Muscle of leg (tissue), 16 donors: Measurements from ENCODE around the gene ZNF135. TPM values are rescaled to one million over a fixed set of nuclear protein-coding genes. Genes with fewer than 3 reads are reported as not detected.

Experiments
- DNase-seq: peaks from one replicate; pipeline ENCODE4 v3.0.0; 2013
- H3K27ac ChIP-seq: one replicate; pipeline ENCODE4 v1.5.1; 2013; ENCODE audit warnings: mild to moderate bottlenecking, low read length, control low read depth
- H3K27me3 ChIP-seq: one replicate; pipeline ENCODE4 v1.6.1; 2013; ENCODE audit warnings: low read length; ENCODE audit not compliant: control insufficient read depth, insufficient read depth
- H3K36me3 ChIP-seq: one replicate; pipeline ENCODE4 v1.6.1; 2013; ENCODE audit warnings: low read length; ENCODE audit not compliant: control insufficient read depth, insufficient read depth
- H3K4me1 ChIP-seq: one replicate; pipeline ENCODE4 v1.6.1; 2013; ENCODE audit warnings: low read length; ENCODE audit not compliant: control insufficient read depth, insufficient read depth
- H3K4me3 ChIP-seq: one replicate; pipeline ENCODE4 v1.5.1; 2013; ENCODE audit warnings: low read length, control low read depth
- H3K9me3 ChIP-seq: replicated peaks from 2 replicates; pipeline ENCODE4 v1.6.1; 2013; ENCODE audit warnings: low read depth, low read length; ENCODE audit not compliant: control insufficient read depth
- WGBS: methylation state at CpG from one replicate; pipeline ENCODE4 v1.1.5; 2013; ENCODE audit warnings: missing lambda C conversion rate; ENCODE audit not compliant: insufficient coverage; 5-methylcytosine and 5-hydroxymethylcytosine counted together
- long read RNA-seq, 11 donors: transcript quantifications; one replicate each; lab custom pipeline, GENCODE V29; 2026
- polyA plus RNA-seq, 8 donors: library from polyadenylated mRNA; unstranded; fragments of 120-200 nt; gene quantifications; one replicate each; pipeline versions ENCODE4 v1.2.1 to v1.2.3, GENCODE V29; 2013; ENCODE audit warnings: inconsistent platforms in 1 of 8, low replicate concordance in 1 of 8; ENCODE audit not compliant: insufficient read length in 8 of 8, insufficient read depth in 1 of 8
- total RNA-seq: library from RNA; stranded (reverse); fragments of 120-200 nt; gene quantifications from one replicate; pipeline ENCODE4 v1.2.4, GENCODE V29; 2013

ZNF135 gene
- total RNA-seq (11.7 TPM), polyA plus RNA-seq (10 to 100 TPM; 11.1 to 16.8 (median 12.4) TPM)
- long read RNA-seq, donor 1: 0 reads
- long read RNA-seq, donor 2: 0 reads
- long read RNA-seq, donor 3, partial matches to known transcripts: 16 of 18 reads
- long read RNA-seq, donor 3, other reads (novel, unspliced or antisense): 0 of 18 reads
- long read RNA-seq, donor 4, partial matches to known transcripts: 0 of 1 reads
- long read RNA-seq, donor 4, other reads (novel, unspliced or antisense): 0 of 1 reads
- long read RNA-seq, donor 5, partial matches to known transcripts: 0 of 1 reads
- long read RNA-seq, donor 5, other reads (novel, unspliced or antisense): 0 of 1 reads
- long read RNA-seq, donor 6, partial matches to known transcripts: 0 of 13 reads
- long read RNA-seq, donor 6, other reads (novel, unspliced or antisense): 12 of 13 reads
- long read RNA-seq, donor 7, partial matches to known transcripts: 0 of 4 reads
- long read RNA-seq, donor 7, other reads (novel, unspliced or antisense): 0 of 4 reads
- long read RNA-seq, donor 8, partial matches to known transcripts: 5 of 5 reads
- long read RNA-seq, donor 8, other reads (novel, unspliced or antisense): 0 of 5 reads
- long read RNA-seq, donor 9, partial matches to known transcripts: 0 of 1 reads
- long read RNA-seq, donor 9, other reads (novel, unspliced or antisense): 0 of 1 reads
- long read RNA-seq, donor 10: 0 reads
- long read RNA-seq, donor 11, partial matches to known transcripts: 0 of 1 reads
- long read RNA-seq, donor 11, other reads (novel, unspliced or antisense): 0 of 1 reads

- no peaks in the 10 kb centered on the region for H3K27me3 ChIP-seq
- peak; percentile 97 for DNase-seq
- H3K9me3 ChIP-seq: peaks cover 30% of the 10 kb centered on the region
- H3K4me1 ChIP-seq: peaks cover 22% of the 10 kb centered on the region
- WGBS: under 1% methylated on average over 59 of the region's 62 CpGs
- peak within 1 kb of the TSS; percentile 80 for H3K4me3 ChIP-seq
- H3K36me3 ChIP-seq: peaks cover 28% of the 10 kb centered on the region
- H3K27ac ChIP-seq: peak within 1 kb of the TSS; percentile 96
These were observed at the start of gene ZNF135 for GRCh38 chr19:58059003-58059670. TSS of gene ZNF135 (plus strand) at chr19:58059282. CDS start at chr19:58060003, 721 bp downstream.

- no peaks in the 10 kb centered on the region for H3K27me3 ChIP-seq
- peaks cover 7% of the 10 kb centered on the region for H3K4me1 ChIP-seq
- H3K4me3 ChIP-seq: peak overlapping the region; percentile 30
- under 1% methylated on average over 21 of the region's 21 CpGs for whole genome bisulfite sequencing
- peaks cover 19% of the 10 kb centered on the region for H3K9me3 ChIP-seq
- no peak for DNase-seq
- peak overlapping the region; percentile 33 for H3K27ac ChIP-seq
- peaks cover 23% of the 10 kb centered on the region for H3K36me3 ChIP-seq
These were observed 49.8 kb upstream of the ZNF135 start for GRCh38 chr19:58009301-58009665.

DNA sequence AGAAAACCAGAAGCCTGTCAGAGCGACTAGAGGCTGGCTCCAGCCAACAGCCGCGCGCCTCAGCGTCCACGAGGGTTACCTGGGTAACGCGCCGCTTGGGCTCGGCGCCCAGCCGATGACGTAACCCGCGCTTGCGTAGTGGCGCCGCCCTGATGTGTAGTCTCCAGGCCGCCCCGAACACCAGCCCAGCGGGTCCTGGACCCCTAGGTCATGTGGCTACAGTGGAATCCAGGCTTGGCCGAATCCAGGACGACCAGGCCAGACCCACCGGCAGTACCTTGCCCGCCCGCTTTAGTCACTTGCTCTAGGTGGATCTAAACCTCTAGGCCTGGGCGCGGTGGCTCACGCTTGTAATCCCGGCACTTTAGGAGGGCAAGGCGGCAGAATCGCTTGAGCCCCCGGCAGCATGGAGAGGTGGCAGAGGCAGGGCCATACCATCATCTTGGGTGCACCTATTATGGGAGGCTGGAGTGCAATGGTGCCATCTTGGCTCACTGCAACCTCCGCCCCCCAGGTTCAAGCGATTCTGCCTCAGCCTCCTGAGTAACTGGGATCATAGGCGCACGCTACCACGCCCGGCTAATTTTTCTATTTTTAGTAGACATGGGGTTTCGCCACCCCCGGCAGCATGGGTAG is 49.3 kb upstream of the ZNF135 start:
- peaks cover 18% of the 10 kb centered on the region for H3K36me3 ChIP-seq
- peaks cover 7% of the 10 kb centered on the region for H3K4me1 ChIP-seq
- DNase-seq: peak; percentile 92
- no peaks in the 10 kb centered on the region for H3K27me3 ChIP-seq
- H3K4me3 ChIP-seq: peak overlapping the region; percentile 30
- under 1% methylated on average over 34 of the region's 41 CpGs for WGBS
- H3K27ac ChIP-seq: peak overlapping the region; percentile 31
- peaks cover 15% of the 10 kb centered on the region for H3K9me3 ChIP-seq

- Histone ChIP-seq H3K27ac (no peak overlapping the region), H3K36me3 (peaks cover 14% of the 10 kb centered on the region), H3K4me3 (no peak overlapping the region), H3K27me3 (no peaks in the 10 kb centered on the region), H3K9me3 (peaks cover 15% of the 10 kb centered on the region), H3K4me1 (peaks cover 7% of the 10 kb centered on the region)
- 60% methylated on average over 12 of the region's 22 CpGs for WGBS
- DNase-seq: no peak
These were observed 48.6 kb upstream of the ZNF135 start for GRCh38 chr19:58010507-58010906.

DNA sequence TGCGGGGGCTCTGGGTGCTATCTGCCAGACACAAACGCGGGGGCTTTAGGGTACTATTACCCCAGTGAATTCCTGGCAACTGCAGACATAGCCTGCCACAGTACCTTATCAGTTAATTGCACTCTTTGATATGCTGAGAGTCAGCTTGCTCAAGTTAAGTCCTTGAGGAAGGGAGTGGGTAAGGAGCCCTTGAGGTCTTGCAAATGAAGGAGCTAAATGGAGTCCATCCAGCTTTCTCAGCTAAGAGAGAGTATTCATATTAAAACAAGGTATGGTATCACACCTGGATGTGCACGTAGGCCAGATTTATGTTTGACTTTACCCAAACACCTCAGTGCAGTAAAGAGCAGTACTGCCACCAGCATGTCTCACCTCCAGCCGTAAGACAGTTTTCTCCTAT is 44.9 kb upstream of the ZNF135 start:
- peaks cover 6% of the 10 kb centered on the region for H3K4me1 ChIP-seq
- no peaks in the 10 kb centered on the region for H3K36me3 ChIP-seq
- DNase-seq: no peak
- peaks cover 7% of the 10 kb centered on the region for H3K9me3 ChIP-seq
- 40% methylated on average over 1 of the region's 5 CpGs for WGBS
- no peak overlapping the region for H3K27ac ChIP-seq
- H3K27me3 ChIP-seq: no peaks in the 10 kb centered on the region
- no peak overlapping the region for H3K4me3 ChIP-seq

GRCh38 chr19:58020129-58020528 is 39.0 kb upstream of the ZNF135 start:
- H3K4me1 ChIP-seq: peaks cover 2% of the 10 kb centered on the region
- no peak for DNase-seq
- 70% methylated on average over 5 of the region's 7 CpGs for WGBS
- no peaks in the 10 kb centered on the region for H3K36me3 ChIP-seq
- H3K9me3 ChIP-seq: no peaks in the 10 kb centered on the region
- no peak overlapping the region for H3K27ac ChIP-seq
- no peaks in the 10 kb centered on the region for H3K27me3 ChIP-seq
- no peak overlapping the region for H3K4me3 ChIP-seq

DNA sequence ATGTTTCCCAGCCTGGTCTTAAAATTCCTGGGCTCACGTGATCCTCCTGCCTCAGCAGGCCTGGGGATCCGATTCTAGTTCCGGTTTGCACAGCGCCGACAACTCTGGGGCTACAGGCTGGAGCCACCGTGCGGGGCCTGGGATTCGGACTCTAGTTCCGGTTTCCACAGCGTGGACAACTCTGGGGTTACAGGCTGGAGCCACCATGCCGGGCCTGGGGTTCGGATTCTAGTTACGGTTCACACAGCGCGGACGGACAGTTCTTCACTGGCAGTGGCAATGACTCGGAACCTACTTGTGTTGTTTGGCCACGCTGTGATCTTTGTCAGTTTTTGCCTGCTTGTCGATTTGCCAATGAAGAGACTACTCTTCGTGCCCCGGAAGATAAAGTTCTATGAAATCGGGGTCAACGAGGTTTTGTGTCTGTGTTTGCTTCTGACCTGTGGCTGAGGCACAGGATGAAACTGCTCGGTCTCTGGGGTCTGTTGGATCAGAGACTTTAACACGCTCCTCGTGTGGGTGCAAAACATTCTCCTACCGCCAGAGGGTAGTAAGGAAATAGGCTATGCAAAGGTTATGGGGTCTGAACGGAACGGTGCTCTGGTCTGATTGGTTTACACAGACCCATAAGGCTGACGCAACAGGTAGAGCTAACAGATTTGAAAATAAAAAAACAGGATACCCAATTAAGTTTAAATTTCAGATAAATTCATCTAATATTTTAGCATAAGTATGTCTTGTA is 37.4 kb upstream of the ZNF135 start:
- no peak overlapping the region for H3K4me3 ChIP-seq
- H3K9me3 ChIP-seq: no peaks in the 10 kb centered on the region
- WGBS: 56% methylated on average over 26 of the region's 30 CpGs
- DNase-seq: peak; percentile 90
- no peak overlapping the region for H3K27ac ChIP-seq
- H3K4me1 ChIP-seq: peaks cover 2% of the 10 kb centered on the region
- H3K27me3 ChIP-seq: no peaks in the 10 kb centered on the region
- no peaks in the 10 kb centered on the region for H3K36me3 ChIP-seq

GRCh38 chr19:58022283-58022660 is 36.8 kb upstream of the ZNF135 start:
- no peak overlapping the region for H3K4me3 ChIP-seq
- no peaks in the 10 kb centered on the region for H3K27me3 ChIP-seq
- DNase-seq: no peak
- H3K4me1 ChIP-seq: peaks cover 2% of the 10 kb centered on the region
- no peaks in the 10 kb centered on the region for H3K9me3 ChIP-seq
- no peaks in the 10 kb centered on the region for H3K36me3 ChIP-seq
- WGBS: 44% methylated on average over 1 of the region's 4 CpGs
- H3K27ac ChIP-seq: no peak overlapping the region

- no peak overlapping the region for H3K27ac ChIP-seq
- no peaks in the 10 kb centered on the region for H3K36me3 ChIP-seq
- no peak for DNase-seq
- WGBS: 87% methylated on average over 10 of the region's 12 CpGs
- no peak overlapping the region for H3K4me3 ChIP-seq
- peaks cover 2% of the 10 kb centered on the region for H3K4me1 ChIP-seq
- no peaks in the 10 kb centered on the region for H3K9me3 ChIP-seq
- H3K27me3 ChIP-seq: no peaks in the 10 kb centered on the region
These were observed 34.4 kb upstream of the ZNF135 start for GRCh38 chr19:58024661-58025060.
